Stimulated activated CD8-positive, alpha-beta memory T cell treated with anti-CD3 and anti-CD28 coated beads, Interleukin-4, amount 100 ng/mL, for 48 hours (primary cell): Measurements from ENCODE around the gene SAMD9L.
A peak's percentile ranks its signal among the peaks of the same experiment; 100 is the strongest.
"Not testable (repeated sequence)": the region's sequence is repeated elsewhere in the genome, so short reads cannot be mapped to it uniquely, and the experiment has no call there.

ENCODE experiments used
- DNase-seq: peaks from one replicate; pipeline ENCODE4 v3.0.0-alpha.2; 2020

SAMD9L gene

DNA sequence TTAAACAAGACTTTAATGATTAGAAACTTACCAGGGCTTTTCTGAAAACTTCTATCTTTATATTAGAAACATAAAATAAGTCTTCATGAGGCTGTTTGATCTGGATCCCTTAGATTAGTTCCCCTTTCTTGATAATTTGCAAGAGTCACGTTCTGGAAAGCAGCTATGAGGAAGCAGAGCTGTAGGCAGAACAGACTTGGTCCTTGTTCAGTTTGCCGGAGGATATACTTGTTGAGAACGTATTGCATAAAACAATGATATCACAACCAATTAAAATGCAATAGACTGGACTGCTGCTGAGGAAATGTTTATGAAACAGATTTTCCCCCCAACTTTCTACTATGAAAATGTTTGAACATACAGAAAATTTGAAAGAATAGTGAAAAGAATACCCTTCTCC, 2.8 kb downstream of the SAMD9L start:
- DNase-seq = no peak

- no peak for DNase-seq
These were observed 6.1 kb downstream of the SAMD9L start for GRCh38 chr7:93142127-93142526.

GRCh38 chr7:93140582-93141191, 7.5 kb downstream of the SAMD9L start:
- no peak for DNase-seq

DNA sequence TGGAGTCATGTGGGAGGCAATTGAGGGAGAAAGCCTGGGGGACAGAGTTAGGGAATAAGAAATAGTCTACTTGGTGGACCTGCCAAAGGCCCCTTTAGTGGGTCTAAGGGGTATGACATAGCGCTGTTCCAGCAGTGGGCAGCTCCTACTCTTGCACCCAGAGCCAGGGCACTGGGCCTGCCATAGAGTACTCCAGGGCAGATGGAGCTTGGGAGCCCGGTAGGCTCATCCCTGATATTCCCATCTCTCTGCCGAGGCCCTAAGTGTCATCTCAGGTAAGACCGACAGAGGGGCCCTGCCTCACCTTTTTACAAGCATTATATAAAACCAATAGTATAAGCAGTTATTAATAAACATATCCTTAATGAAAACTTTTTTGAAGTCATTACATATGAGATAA, 9.6 kb downstream of the SAMD9L start:
- DNase-seq = no peak

DNA sequence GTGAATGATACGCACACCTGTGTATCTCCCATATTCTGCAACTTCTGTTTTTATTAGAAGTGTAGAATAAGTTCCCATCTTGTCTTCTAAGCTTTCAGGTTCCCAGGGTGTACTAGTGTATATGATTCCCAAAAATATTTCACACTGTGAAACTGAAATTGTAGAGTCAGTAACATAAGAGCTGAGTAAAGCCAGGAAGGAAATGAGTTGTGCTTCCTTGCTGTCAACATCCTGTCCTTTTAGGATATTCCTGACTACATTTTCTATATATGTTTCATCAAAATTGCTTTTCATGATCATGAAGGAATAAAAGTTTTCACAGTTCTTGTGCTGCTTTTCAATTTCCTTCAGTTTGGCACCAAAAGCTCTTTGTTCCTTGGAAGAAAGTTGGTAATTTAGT, 15.2 kb downstream of the SAMD9L start:
- DNase-seq = no peak

GRCh38 chr7:93132216-93132615, 16.0 kb downstream of the SAMD9L start:
- DNase-seq = no peak

DNA sequence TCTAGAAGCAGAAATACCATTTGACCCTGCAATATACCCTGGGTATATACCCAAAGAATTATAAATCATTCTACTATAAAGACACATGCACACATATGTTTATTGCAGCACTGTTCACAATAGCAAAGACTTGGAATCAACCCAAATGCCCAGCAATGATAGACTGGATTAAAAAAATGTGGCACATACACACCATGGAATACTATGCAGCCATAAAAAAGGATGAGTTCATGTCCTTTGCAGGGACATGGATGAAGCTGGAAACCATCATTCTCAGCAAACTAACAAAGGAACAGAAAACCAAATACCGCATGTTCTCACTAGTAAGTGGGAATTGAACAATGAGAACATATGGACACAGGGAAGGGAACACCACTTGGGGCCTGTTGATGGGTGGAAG, 21.2 kb downstream of the SAMD9L start:
- DNase-seq = not testable (repeated sequence)

DNA sequence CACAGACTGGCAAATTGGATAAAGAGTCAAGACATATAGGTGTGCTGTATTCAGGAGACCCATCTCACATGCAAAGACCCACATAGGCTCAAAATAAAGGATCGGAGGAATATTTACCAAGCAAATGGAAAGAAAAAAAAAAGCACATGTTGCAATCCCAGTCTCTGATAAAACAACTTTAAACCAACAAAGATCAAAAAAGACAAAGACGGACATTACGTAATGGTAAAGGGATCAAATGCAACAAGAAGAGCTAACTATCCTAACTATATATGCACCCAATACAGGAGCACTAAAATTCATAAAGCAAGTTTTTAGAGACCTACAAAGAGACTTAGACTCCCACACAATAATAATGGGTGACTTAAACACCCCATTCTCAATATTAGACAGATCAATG, 24.7 kb downstream of the SAMD9L start:
- DNase-seq = not testable (repeated sequence)

DNA sequence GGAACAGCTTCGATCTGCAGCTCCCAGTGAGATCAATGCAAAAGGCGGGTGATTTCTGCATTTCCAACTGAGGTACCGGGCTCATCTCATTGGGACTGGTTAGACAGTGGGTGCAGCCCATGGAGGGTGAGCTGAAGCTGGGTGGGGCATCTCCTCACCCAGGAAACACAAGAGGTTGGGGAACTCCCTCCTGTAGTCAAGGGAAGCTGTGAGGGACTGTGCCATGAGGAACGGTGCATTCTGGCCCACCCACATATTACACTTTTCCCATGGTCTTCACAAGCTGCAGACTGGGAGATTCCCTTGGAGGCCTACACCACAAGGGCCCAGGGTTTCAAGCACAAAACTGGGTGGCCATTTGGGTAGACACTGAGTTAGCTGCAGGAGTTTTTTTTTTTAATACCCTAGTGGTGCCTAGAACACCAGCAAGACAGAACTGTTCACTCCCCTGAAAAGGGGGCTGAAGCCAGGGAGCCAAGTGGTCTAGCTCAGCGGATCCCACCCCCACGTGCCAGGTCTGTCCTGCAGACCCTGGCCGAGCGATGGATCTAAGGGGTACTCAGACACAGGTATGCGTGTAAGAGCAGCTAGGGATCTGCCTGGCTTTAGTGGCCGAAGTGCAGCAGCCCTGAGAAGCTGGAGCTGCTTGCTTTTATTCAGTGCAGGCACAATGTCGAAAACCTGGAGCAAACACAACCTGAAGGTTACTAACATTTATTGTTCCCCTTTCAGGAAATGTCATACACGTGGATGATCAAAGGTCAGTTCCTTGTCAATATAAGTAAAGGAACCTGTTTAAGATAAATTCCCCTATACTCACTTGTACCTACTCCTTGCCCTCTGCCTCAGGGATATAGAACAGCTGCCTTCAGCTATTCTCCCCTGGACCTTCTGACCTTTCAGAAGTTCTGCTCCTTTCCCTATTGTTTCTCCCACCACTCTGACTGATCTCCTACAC, 27.3 kb downstream of the SAMD9L start:
- no peak for DNase-seq

GRCh38 chr7:93119191-93119905, 28.8 kb downstream of the SAMD9L start:
- DNase-seq = no peak

- DNase-seq = peak; percentile 46
These were observed 30.2 kb downstream of the SAMD9L start, which contains the start of gene SAMD9 for GRCh38 chr7:93117852-93118530. TSS of gene SAMD9 (minus strand) at chr7:93117979. CDS start at chr7:93106097, 11,882 bp downstream.

- no peak for DNase-seq
These were observed 30.9 kb downstream of the SAMD9L start for GRCh38 chr7:93117327-93117726.

DNA sequence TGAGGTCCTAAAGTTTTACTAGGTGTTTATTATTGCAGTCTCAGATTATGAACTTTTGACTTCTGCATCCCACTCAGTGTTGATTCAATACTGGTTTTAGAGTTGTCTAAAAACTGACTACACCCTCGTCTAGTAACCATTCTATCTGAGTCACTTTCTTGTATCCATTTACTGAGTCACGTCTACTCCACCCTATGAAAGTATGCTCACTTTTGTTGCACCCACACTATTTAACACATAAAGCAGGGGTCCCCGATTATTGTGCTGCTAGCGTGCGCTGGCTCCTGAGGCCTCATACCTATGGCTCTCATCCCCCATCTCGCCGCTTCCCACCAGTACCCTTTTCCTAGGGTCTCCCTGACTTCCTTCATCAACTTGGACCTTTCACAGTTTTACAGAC, 32.4 kb downstream of the SAMD9L start:
- DNase-seq = no peak

GRCh38 chr7:93108003-93108402, 40.2 kb downstream of the SAMD9L start:
- no peak for DNase-seq

- no peak for DNase-seq
These were observed 50.8 kb downstream of the SAMD9L start for GRCh38 chr7:93097388-93097787.

DNA sequence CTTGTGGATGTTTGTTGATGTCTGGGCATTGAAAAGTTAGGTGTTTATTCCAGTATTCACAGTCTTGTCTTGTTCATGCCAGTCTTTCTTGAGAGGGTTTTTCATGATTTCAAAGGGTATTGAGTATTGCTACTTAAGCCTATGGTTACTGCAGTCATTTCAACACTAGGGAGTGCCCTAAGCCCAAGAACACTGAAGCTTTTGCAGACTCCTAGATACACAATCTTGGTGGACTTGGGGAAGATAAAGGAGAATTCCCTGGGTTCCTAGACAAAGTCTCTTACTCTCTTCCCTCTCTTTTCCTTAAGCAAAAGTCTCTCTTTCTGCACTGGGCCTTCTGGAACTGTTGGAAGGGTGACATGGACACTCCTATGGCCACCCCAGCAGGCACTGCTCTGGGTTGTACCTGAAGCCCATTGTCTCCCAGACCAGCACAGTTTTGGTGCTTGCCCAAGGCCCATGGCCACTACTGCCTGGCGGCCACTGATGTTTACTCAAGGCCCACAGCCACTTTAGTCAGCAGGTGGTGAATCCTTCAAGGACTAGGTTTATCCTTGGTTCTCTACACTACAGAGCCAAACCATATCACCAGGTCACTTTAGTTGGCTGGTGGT, 55.3 kb downstream of the SAMD9L start:
- DNase-seq = no peak
